AG09319 (cell line): ENCODE measurements around the gene TUBB4B.

ENCODE experiments used
- DNase-seq: peaks from one replicate; pipeline ENCODE4 v3.0.0-alpha.2; 2010; ENCODE audit warnings: low read depth; ENCODE audit errors: extremely low read depth
- CTCF ChIP-seq: IDR thresholded peaks from 2 replicates; pipeline ENCODE4 v1.5.1; 2011; ENCODE audit warnings: low read depth, mild to moderate bottlenecking, inconsistent platforms, low read length, moderate library complexity

TUBB4B gene

GRCh38 chr9:137218212-137218753 lies 22.8 kb upstream of the TUBB4B start:
- TF ChIP-seq CTCF: no peak
- no peak for DNase-seq

GRCh38 chr9:137218754-137219271 lies 22.3 kb upstream of the TUBB4B start:
- TF ChIP-seq CTCF: no peak
- DNase-seq: no peak

- no peak for TF ChIP-seq CTCF
- no peak for DNase-seq
These were observed 21.2 kb upstream of the TUBB4B start for GRCh38 chr9:137219757-137220316.

GRCh38 chr9:137220317-137221094 lies 20.6 kb upstream of the TUBB4B start:
- no peak for TF ChIP-seq CTCF
- no peak for DNase-seq

- no peak for TF ChIP-seq CTCF
- no peak for DNase-seq
These were observed 20.0 kb upstream of the TUBB4B start for GRCh38 chr9:137221095-137221505.

- TF ChIP-seq CTCF: no peak
- no peak for DNase-seq
These were observed 19.5 kb upstream of the TUBB4B start for GRCh38 chr9:137221506-137222111.
